Uterus (tissue), 2 donors: ENCODE data around the gene GALNT14.

ENCODE experiments used
- CTCF ChIP-seq, 4 experiments: fragments of 200-600 bp in 2 of 4; fragments of 450-650 bp in 2 of 4; sonication (generic) in 2 of 4; IDR thresholded peaks; one replicate each; pipeline ENCODE4 v1.5.1; 2016 to 2019; ENCODE audit warnings: antibody characterized with exemption in 4 of 4, mild to moderate bottlenecking in 2 of 4, moderate library complexity in 1 of 4
- POLR2A ChIP-seq, 2 donors: fragments of 450-650 bp; IDR thresholded peaks; one replicate each; pipeline ENCODE4 v1.6.1; 2016; ENCODE audit warnings: antibody characterized with exemption in 2 of 2, mild to moderate bottlenecking in 1 of 2, moderate library complexity in 1 of 2

GRCh38 chr2:30990671-30991070 lies 147.6 kb downstream of the GALNT14 start:
- TF ChIP-seq CTCF (IDR thresholded peaks at IDR 0.05) (no peak), POLR2A (IDR thresholded peaks at IDR 0.05) (no peak)
